Astrocyte (in vitro differentiated cells and primary cell): ENCODE measurements around the gene ITFG1. TPM values are rescaled to one million over a fixed set of nuclear protein-coding genes. Genes with fewer than 3 reads are reported as not detected.
A peak's percentile ranks its signal among the peaks of the same experiment; 100 is the strongest.

Experiments
- DNase-seq: peaks from one replicate; pipeline ENCODE4 v3.0.0-alpha.2; 2010; ENCODE audit warnings: low read depth
- FAIRE-seq: peaks from 2 replicates; lab custom pipeline; 2011; peaks lifted over from hg19 to GRCh38; lab: Jason Lieb, UNC
- H2AFZ ChIP-seq: 2 replicates; pipeline ENCODE4 v1.6.0; 2012; ENCODE audit warnings: low read depth, low read length, inconsistent platforms
- H3K27ac ChIP-seq: 2 replicates; pipeline ENCODE4 v1.5.1; 2011; ENCODE audit warnings: low read depth, low read length, inconsistent platforms
- H3K27me3 ChIP-seq: 2 replicates; pipeline ENCODE4 v1.6.0; 2011; ENCODE audit warnings: low read length, inconsistent platforms; ENCODE audit not compliant: insufficient read depth
- H3K36me3 ChIP-seq: 2 replicates; pipeline ENCODE4 v1.5.1; 2011; ENCODE audit warnings: low read length, inconsistent platforms; ENCODE audit not compliant: insufficient read depth
- H3K4me1 ChIP-seq: 2 replicates; pipeline ENCODE4 v1.5.1; 2011; ENCODE audit warnings: low read length, inconsistent platforms; ENCODE audit not compliant: insufficient read depth
- H3K4me2 ChIP-seq: 2 replicates; pipeline ENCODE4 v1.6.0; 2012; ENCODE audit warnings: low read length, inconsistent platforms
- H3K4me3 ChIP-seq: 2 replicates; pipeline ENCODE4 v1.5.1; 2011; ENCODE audit warnings: low read depth, mild to moderate bottlenecking, low read length, inconsistent platforms; ENCODE audit not compliant: insufficient read depth
- H3K79me2 ChIP-seq: 2 replicates; pipeline ENCODE4 v1.6.0; 2012; ENCODE audit warnings: mild to moderate bottlenecking, low read length, inconsistent platforms; ENCODE audit not compliant: insufficient read depth
- H3K9ac ChIP-seq: 2 replicates; pipeline ENCODE4 v1.6.0; 2012; ENCODE audit warnings: mild to moderate bottlenecking, low read length, inconsistent platforms
- H3K9me3 ChIP-seq: 2 replicates; pipeline ENCODE4 v1.5.1; 2012; ENCODE audit warnings: low read depth, mild to moderate bottlenecking, low read length, inconsistent platforms; ENCODE audit not compliant: insufficient read depth
- H4K20me1 ChIP-seq: 2 replicates; pipeline ENCODE4 v1.6.0; 2012; ENCODE audit warnings: low read length, inconsistent platforms; ENCODE audit not compliant: insufficient read depth
- H3K27ac Mint-ChIP-seq: one replicate; pipeline ENCODE4 v1.8.0; 2021; ENCODE audit warnings: mild to moderate bottlenecking, mixed read lengths; ENCODE audit not compliant: unreplicated experiment
- H3K27me3 Mint-ChIP-seq: one replicate; pipeline ENCODE4 v1.8.0; 2021; ENCODE audit warnings: low read depth, mixed read lengths; ENCODE audit not compliant: unreplicated experiment
- H3K36me3 Mint-ChIP-seq: one replicate; pipeline ENCODE4 v1.8.0; 2021; ENCODE audit warnings: low read depth, mixed read lengths; ENCODE audit not compliant: unreplicated experiment
- H3K4me1 Mint-ChIP-seq: one replicate; pipeline ENCODE4 v1.8.0; 2021; ENCODE audit warnings: low read depth, mixed read lengths; ENCODE audit not compliant: unreplicated experiment
- H3K4me3 Mint-ChIP-seq: one replicate; pipeline ENCODE4 v1.8.0; 2021; ENCODE audit warnings: mild to moderate bottlenecking, moderate library complexity, mixed read lengths; ENCODE audit not compliant: unreplicated experiment
- H3K9me3 Mint-ChIP-seq: one replicate; pipeline ENCODE4 v1.8.0; 2021; ENCODE audit warnings: mild to moderate bottlenecking, mixed read lengths; ENCODE audit not compliant: unreplicated experiment
- EZH2 ChIP-seq: IDR thresholded peaks from 2 replicates; pipeline ENCODE4 v1.6.1; 2012; ENCODE audit warnings: mild to moderate bottlenecking, low read length, inconsistent platforms; ENCODE audit not compliant: insufficient read depth
- total RNA-seq: library from RNA; stranded (reverse); gene quantifications from 2 replicates; pipeline ENCODE4 v1.2.1, GENCODE V29; 2021
- TF ChIP-seq, protein P1 (sequence below): IDR thresholded peaks from 2 replicates; pipeline ENCODE4 v1.5.1; 2011; ENCODE audit warnings: low read depth, mild to moderate bottlenecking, inconsistent platforms, low read length, moderate library complexity; ENCODE audit not compliant: insufficient read depth

ITFG1 gene
- total RNA-seq, 1 donor from 2014 or later = 52.7 TPM

DNA sequence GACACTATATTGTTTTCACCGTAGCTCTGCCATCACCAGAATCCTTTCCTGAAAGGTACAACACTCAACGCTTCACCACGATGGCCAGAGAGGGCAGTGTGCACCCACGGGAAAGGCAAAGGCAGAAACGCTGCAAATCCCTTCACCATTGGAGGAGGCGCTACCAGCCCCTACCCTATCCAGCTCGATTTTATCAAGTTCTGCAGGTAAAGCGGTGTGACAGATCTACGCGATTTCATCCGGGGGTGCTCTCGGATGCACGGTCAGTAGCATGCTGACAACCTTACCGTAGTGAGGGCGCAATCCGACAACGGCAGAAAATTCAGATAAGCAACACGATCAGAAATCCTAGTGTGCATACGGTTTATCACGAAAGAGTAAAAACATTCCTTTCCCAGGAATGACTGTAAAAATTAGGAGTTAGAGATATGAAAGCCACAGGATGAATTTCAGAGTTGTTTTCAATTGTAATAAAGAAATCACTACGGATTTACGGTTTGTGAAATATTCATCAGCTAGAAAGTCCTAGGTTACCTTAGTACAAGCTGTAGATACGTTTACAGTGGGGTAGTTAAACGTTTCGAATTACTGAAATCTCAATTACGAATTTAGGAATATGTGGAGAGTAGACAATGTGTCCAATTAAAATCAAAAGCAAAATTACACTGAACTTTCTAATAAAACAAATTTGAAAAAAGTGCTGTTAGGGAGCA, 318.9 kb downstream of the ITFG1 start:
- TF ChIP-seq, protein P1, sequence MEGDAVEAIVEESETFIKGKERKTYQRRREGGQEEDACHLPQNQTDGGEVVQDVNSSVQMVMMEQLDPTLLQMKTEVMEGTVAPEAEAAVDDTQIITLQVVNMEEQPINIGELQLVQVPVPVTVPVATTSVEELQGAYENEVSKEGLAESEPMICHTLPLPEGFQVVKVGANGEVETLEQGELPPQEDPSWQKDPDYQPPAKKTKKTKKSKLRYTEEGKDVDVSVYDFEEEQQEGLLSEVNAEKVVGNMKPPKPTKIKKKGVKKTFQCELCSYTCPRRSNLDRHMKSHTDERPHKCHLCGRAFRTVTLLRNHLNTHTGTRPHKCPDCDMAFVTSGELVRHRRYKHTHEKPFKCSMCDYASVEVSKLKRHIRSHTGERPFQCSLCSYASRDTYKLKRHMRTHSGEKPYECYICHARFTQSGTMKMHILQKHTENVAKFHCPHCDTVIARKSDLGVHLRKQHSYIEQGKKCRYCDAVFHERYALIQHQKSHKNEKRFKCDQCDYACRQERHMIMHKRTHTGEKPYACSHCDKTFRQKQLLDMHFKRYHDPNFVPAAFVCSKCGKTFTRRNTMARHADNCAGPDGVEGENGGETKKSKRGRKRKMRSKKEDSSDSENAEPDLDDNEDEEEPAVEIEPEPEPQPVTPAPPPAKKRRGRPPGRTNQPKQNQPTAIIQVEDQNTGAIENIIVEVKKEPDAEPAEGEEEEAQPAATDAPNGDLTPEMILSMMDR = peak; percentile 95
- no peak for TF ChIP-seq EZH2
- DNase-seq (peak; percentile 79), FAIRE-seq (peak; percentile 95)
- Histone ChIP-seq H4K20me1 (peaks cover 20% of the 10 kb centered on the region), H3K36me3 (no peaks in the 10 kb centered on the region), H3K4me3 (peak overlapping the region; percentile 82), H3K27ac (peak overlapping the region; percentile 71), H3K4me1 (peaks cover 18% of the 10 kb centered on the region), H3K27me3 (no peaks in the 10 kb centered on the region), H3K9me3 (no peaks in the 10 kb centered on the region), H2AFZ (peak overlapping the region; percentile 84), H3K79me2 (peaks cover 64% of the 10 kb centered on the region), H3K4me2 (peak overlapping the region; percentile 99), H3K9ac (peak overlapping the region; percentile 87)
- Mint-ChIP-seq H3K4me3 (peak overlapping the region; percentile 87), H3K4me1 (peaks cover 8% of the 10 kb centered on the region), H3K27ac (peak overlapping the region; percentile 71), H3K36me3 (no peaks in the 10 kb centered on the region), H3K27me3 (peaks cover 12% of the 10 kb centered on the region), H3K9me3 (no peaks in the 10 kb centered on the region)

DNA sequence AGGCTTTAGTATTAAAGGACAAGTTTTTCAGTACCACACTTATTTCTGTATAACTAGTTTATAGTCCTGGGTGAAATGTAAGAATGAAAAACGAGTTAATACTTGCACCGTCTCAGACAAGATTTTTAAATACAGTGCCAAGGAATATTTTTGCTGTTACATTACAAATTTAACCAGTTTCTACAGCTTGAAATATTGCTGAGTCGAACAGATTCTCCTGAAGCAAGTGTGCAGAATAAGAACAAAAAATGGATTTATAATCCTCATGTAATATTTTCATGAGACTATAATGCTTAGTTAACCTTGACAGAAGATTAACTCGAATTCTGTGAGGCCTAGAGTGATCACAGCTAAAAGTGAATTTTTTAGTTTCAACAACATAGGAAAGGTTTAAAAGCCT, 320.2 kb downstream of the ITFG1 start:
- no peak overlapping the region for H3K9ac ChIP-seq
- DNase-seq = no peak
- Mint-ChIP-seq H3K9me3 (no peaks in the 10 kb centered on the region), H3K4me3 (no peak overlapping the region), H3K36me3 (no peaks in the 10 kb centered on the region), H3K27me3 (peaks cover 6% of the 10 kb centered on the region), H3K4me1 (peaks cover 8% of the 10 kb centered on the region), H3K27ac (no peak overlapping the region)
- TF ChIP-seq, protein P1 = no peak
- no peak for TF ChIP-seq EZH2
- H3K4me2 ChIP-seq = no peak overlapping the region
- H2AFZ ChIP-seq = no peak overlapping the region
- peaks cover 77% of the 10 kb centered on the region for H3K79me2 ChIP-seq
- FAIRE-seq = no peak
- H3K27ac ChIP-seq = no peak overlapping the region
- H3K36me3 ChIP-seq = no peaks in the 10 kb centered on the region
- H3K4me1 ChIP-seq = peaks cover 28% of the 10 kb centered on the region
- H3K9me3 ChIP-seq = no peaks in the 10 kb centered on the region
- no peaks in the 10 kb centered on the region for H3K27me3 ChIP-seq
- no peak overlapping the region for H3K4me3 ChIP-seq
- peaks cover 20% of the 10 kb centered on the region for H4K20me1 ChIP-seq
